Medulla oblongata (tissue), 1 donor: Measurements from ENCODE around the gene CTU1.
A peak's percentile ranks its signal among the peaks of the same experiment; 100 is the strongest.

ENCODE experiments used
- DNase-seq: peaks from one replicate; pipeline ENCODE4 v3.0.0-alpha.2; 2015; ENCODE audit errors: extremely low spot score

CTU1 gene

GRCh38 chr19:51131780-51132680 lies 23.8 kb upstream of the CTU1 start:
- peak; percentile 55 for DNase-seq

- no peak for DNase-seq
These were observed 21.5 kb upstream of the CTU1 start for GRCh38 chr19:51129716-51130115.

GRCh38 chr19:51128227-51128626 lies 20.0 kb upstream of the CTU1 start:
- no peak for DNase-seq

- DNase-seq: peak; percentile 55
These were observed 19.5 kb upstream of the CTU1 start for GRCh38 chr19:51127755-51128154.

- no peak for DNase-seq
These were observed 18.8 kb upstream of the CTU1 start for GRCh38 chr19:51127032-51127431.

- no peak for DNase-seq
These were observed 17.3 kb upstream of the CTU1 start for GRCh38 chr19:51125421-51126075.

- DNase-seq: peak; percentile 67
These were observed 16.5 kb upstream of the CTU1 start, which contains the start of gene SIGLEC9 for GRCh38 chr19:51124729-51125128. Gene SIGLEC9, plus strand, starts transcription at chr19:51124906. Its CDS starts 69 bp downstream, at chr19:51124975.

- DNase-seq: no peak
These were observed 16.0 kb upstream of the CTU1 start for GRCh38 chr19:51124216-51124615.

- no peak for DNase-seq
These were observed 15.6 kb upstream of the CTU1 start for GRCh38 chr19:51123802-51124201.

GRCh38 chr19:51123381-51123800 lies 15.2 kb upstream of the CTU1 start:
- no peak for DNase-seq

- no peak for DNase-seq
These were observed 14.1 kb upstream of the CTU1 start for GRCh38 chr19:51122112-51122981.

GRCh38 chr19:51121257-51121656 lies 13.0 kb upstream of the CTU1 start:
- peak; percentile 16 for DNase-seq

- DNase-seq: no peak
These were observed 12.0 kb upstream of the CTU1 start for GRCh38 chr19:51120160-51120559.

- DNase-seq: no peak
These were observed 11.4 kb upstream of the CTU1 start for GRCh38 chr19:51119611-51120010.

GRCh38 chr19:51119101-51119500 lies 10.9 kb upstream of the CTU1 start:
- DNase-seq: no peak

- no peak for DNase-seq
These were observed 8.6 kb upstream of the CTU1 start for GRCh38 chr19:51116736-51117286.

GRCh38 chr19:51114087-51114729 lies 6.0 kb upstream of the CTU1 start:
- DNase-seq: peak; percentile 24

GRCh38 chr19:51111606-51112005 lies 3.4 kb upstream of the CTU1 start:
- DNase-seq: no peak

- DNase-seq: no peak
These were observed 2.4 kb upstream of the CTU1 start for GRCh38 chr19:51110666-51110971.

- no peak for DNase-seq
These were observed 567 bp upstream of the CTU1 start for GRCh38 chr19:51108805-51109146.

GRCh38 chr19:51107406-51108065 lies 673 bp downstream of the CTU1 start:
- no peak for DNase-seq
